RWPE2 (cell line): ENCODE results near the gene LMX1B.

Source experiments
- ATAC-seq: fragments of 200-7000 bp; cut with Tn5 transposase; 3 replicates; pipeline ENCODE4 v1.9.1; 2021; ENCODE audit warnings: low read depth
- DNase-seq: peaks from one replicate; pipeline ENCODE4 v3.0.0-alpha.2; 2020; ENCODE audit warnings: low spot score
- H3K27ac ChIP-seq: fragments of 450-650 bp; 2 replicates; pipeline ENCODE4 v1.5.1; 2017; ENCODE audit warnings: mild to moderate bottlenecking; ENCODE audit not compliant: poor library complexity, severe bottlenecking
- H3K27me3 ChIP-seq: fragments of 250-450 bp; sonication (Bioruptor Pico); 2 replicates; pipeline ENCODE4 v1.5.1; 2021; ENCODE audit warnings: mild to moderate bottlenecking, moderate library complexity; ENCODE audit not compliant: insufficient read depth, poor library complexity, severe bottlenecking
- H3K36me3 ChIP-seq: fragments of 250-450 bp; sonication (Bioruptor Pico); 2 replicates; pipeline ENCODE4 v1.5.1; 2020; ENCODE audit warnings: low read depth, mild to moderate bottlenecking, moderate library complexity
- H3K4me1 ChIP-seq: fragments of 250-450 bp; sonication (Bioruptor Pico); 2 replicates; pipeline ENCODE4 v1.5.1; 2021; ENCODE audit warnings: mild to moderate bottlenecking, moderate library complexity; ENCODE audit not compliant: insufficient read depth, poor library complexity, severe bottlenecking
- H3K4me3 ChIP-seq: fragments of 250-450 bp; sonication (Bioruptor Pico); 2 replicates; pipeline ENCODE4 v1.5.1; 2021; ENCODE audit warnings: mild to moderate bottlenecking, moderate library complexity; ENCODE audit not compliant: severe bottlenecking
- H3K9me3 ChIP-seq: fragments of 250-450 bp; sonication (Bioruptor Pico); 2 replicates; pipeline ENCODE4 v1.5.1; 2021; ENCODE audit warnings: mild to moderate bottlenecking, moderate library complexity; ENCODE audit not compliant: severe bottlenecking
- TF ChIP-seq, protein P1 (sequence below): fragments of 450-650 bp; IDR thresholded peaks from one replicate; pipeline ENCODE4 v1.5.1; 2017; ENCODE audit warnings: mild to moderate bottlenecking, moderate library complexity; ENCODE audit not compliant: poor library complexity, severe bottlenecking

LMX1B gene

DNA sequence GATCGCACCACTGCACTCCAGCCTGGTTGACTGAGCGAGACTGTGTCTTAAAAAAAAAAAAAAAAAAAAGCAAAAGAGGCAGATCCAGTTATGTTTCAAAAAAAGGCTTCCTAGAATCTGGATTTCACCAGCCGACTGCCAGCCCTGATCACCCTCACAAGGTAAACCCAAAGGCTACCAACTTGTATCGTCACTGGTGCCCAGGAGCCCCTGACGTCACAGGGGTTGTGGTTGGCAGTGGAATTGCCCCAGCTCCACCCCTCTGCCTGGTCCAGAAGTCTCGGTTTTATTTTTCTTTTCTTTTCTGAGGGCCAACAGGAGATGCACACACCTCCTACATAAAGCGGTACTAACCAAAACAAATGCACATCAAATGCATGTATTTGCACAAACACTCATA, 6.0 kb upstream of the LMX1B start:
- no peak for ATAC-seq
- H3K9me3 ChIP-seq: no peaks in the 10 kb centered on the region
- TF ChIP-seq, protein P1, sequence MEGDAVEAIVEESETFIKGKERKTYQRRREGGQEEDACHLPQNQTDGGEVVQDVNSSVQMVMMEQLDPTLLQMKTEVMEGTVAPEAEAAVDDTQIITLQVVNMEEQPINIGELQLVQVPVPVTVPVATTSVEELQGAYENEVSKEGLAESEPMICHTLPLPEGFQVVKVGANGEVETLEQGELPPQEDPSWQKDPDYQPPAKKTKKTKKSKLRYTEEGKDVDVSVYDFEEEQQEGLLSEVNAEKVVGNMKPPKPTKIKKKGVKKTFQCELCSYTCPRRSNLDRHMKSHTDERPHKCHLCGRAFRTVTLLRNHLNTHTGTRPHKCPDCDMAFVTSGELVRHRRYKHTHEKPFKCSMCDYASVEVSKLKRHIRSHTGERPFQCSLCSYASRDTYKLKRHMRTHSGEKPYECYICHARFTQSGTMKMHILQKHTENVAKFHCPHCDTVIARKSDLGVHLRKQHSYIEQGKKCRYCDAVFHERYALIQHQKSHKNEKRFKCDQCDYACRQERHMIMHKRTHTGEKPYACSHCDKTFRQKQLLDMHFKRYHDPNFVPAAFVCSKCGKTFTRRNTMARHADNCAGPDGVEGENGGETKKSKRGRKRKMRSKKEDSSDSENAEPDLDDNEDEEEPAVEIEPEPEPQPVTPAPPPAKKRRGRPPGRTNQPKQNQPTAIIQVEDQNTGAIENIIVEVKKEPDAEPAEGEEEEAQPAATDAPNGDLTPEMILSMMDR: no peak
- H3K4me3 ChIP-seq: no peak overlapping the region
- no peaks in the 10 kb centered on the region for H3K4me1 ChIP-seq
- peaks cover 47% of the 10 kb centered on the region for H3K27me3 ChIP-seq
- no peaks in the 10 kb centered on the region for H3K36me3 ChIP-seq
- DNase-seq: peak; percentile 20
- H3K27ac ChIP-seq: no peak overlapping the region

DNA sequence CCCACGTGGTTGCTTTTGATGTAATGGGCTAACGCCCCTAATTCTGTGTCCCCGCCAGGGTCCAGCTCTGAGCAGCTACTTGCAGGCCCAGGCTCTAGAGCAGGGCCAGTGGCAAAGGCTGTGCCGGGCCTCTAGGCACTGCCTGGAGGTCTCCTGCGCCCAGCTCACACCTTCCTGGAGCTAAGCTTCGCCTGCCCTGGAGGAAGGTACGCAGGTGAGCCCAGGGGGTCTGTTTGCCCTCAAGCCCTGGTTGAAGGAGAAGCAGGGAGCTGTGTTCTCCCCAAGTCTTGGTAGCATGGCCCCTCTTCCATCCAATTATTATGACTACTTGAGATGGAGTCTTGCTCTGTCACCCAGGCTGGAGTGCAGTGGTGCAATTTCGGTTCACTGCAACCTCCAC, 5.2 kb upstream of the LMX1B start:
- H3K27ac ChIP-seq: no peak overlapping the region
- DNase-seq: peak; percentile 16
- no peak for ATAC-seq
- no peaks in the 10 kb centered on the region for H3K9me3 ChIP-seq
- H3K4me3 ChIP-seq: no peak overlapping the region
- TF ChIP-seq, protein P1: no peak
- H3K4me1 ChIP-seq: no peaks in the 10 kb centered on the region
- H3K27me3 ChIP-seq: peaks cover 55% of the 10 kb centered on the region
- no peaks in the 10 kb centered on the region for H3K36me3 ChIP-seq

DNA sequence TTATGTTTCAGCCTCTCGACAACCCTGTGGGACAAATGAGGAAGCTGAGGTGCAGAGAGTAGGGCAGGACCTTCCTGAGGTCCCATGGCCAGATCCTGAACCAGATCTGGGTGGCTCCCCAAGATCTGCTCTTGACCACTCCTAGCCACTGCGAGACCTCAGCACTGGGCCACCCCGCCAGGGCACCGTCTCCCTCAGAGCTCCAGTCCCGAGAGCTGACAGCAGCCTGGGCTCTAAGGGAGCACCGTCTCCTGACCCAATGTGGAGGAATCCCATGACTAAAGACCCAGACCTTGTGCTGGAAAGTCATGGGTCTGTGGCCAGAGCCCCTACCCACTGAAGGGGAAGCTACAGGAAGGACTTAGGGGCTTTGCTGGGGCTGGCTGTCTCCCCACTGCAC, 4.5 kb upstream of the LMX1B start:
- ATAC-seq: no peak
- Histone ChIP-seq H3K4me3 (no peak overlapping the region), H3K9me3 (no peaks in the 10 kb centered on the region), H3K4me1 (no peaks in the 10 kb centered on the region), H3K27ac (no peak overlapping the region), H3K27me3 (peaks cover 55% of the 10 kb centered on the region), H3K36me3 (no peaks in the 10 kb centered on the region)
- DNase-seq: peak; percentile 34
- TF ChIP-seq, protein P1: no peak

DNA sequence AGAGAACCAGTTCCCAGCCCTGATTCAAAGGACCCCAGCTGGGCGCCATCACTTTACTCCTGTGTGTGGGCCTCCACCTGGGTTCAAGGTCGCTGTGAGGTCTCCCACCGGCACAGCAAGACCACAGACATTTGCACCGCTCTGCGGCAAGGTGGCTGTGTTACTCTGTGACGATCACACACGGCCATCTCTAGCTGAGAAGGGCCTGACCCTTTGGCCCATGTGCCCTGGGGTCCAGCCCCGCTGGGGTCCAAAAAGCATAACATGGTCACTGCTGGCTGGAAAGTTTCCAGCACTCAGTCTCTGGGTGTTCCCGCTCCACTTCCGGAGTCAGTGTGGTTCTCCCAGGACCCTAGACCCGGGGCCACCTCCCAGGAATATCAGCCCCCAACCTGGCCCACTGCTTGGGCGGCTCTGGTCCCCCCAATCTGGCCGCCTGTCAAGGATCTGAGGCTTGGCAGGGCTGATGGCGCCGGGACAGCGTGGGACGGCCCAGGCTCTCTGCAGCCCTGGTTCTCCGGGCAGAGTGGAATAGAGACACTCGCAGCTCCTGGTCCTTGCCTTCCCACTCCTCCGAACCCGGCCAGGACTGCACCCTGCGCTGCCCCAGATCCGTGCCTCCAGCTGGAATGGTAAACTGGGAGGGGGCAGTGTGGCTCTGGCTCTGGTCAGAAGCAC, 3.9 kb upstream of the LMX1B start:
- no peak overlapping the region for H3K4me3 ChIP-seq

DNA sequence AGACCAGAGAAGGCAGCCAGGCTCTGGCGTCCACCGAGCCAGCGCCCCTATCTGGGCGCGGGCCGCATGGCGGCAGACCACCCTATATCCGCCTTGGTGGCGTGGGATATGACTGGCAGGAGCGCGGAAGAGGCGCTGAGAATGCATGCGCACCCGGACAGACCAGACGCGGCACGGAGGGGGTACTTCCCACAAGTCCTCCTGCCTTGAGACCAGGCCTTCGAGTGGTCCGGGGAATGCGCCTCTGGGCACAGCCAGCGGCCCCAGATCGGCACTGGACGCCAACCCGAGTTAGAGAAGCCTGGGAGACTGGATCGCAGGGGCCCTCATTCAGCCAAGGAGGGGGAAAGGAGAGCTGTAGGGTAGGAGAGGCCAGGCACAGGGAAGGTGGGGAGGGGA, 2.5 kb upstream of the LMX1B start:
- Histone ChIP-seq H3K27ac (no peak overlapping the region), H3K4me3 (no peak overlapping the region), H3K27me3 (peaks cover 73% of the 10 kb centered on the region), H3K4me1 (no peaks in the 10 kb centered on the region), H3K36me3 (no peaks in the 10 kb centered on the region), H3K9me3 (no peaks in the 10 kb centered on the region)
- DNase-seq (peak; percentile 53), ATAC-seq (peak; percentile 14)
- TF ChIP-seq, protein P1: no peak

More for the DNA sequence above, 3.9 kb upstream of the LMX1B start:
- Histone ChIP-seq H3K4me1 (no peaks in the 10 kb centered on the region), H3K27me3 (peaks cover 61% of the 10 kb centered on the region), H3K36me3 (no peaks in the 10 kb centered on the region), H3K27ac (no peak overlapping the region), H3K9me3 (no peaks in the 10 kb centered on the region)
- TF ChIP-seq, protein P1: no peak
- peak; percentile 51 for DNase-seq
- ATAC-seq: no peak
